CD4-positive, alpha-beta T cell treated with Interleukin-10 for 1 hour (primary cell): ENCODE data around the gene MDH1.
"Not testable (repeated sequence)": the region's sequence is repeated elsewhere in the genome, so short reads cannot be mapped to it uniquely, and the experiment has no call there.

Experiments
- DNase-seq: peaks from one replicate; pipeline ENCODE4 v3.0.0-alpha.2; 2020

The MDH1 gene

GRCh38 chr2:63588385-63589147 lies at the start of gene MDH1, which contains the start of gene WDPCP:
TSS of gene MDH1 (plus strand) at chr2:63588963. CDS start at chr2:63589044, 81 bp downstream.
TSS of gene WDPCP (minus strand) at chr2:63588477. CDS start at chr2:63588271, 206 bp downstream.
- peak; percentile 97 for DNase-seq

DNA sequence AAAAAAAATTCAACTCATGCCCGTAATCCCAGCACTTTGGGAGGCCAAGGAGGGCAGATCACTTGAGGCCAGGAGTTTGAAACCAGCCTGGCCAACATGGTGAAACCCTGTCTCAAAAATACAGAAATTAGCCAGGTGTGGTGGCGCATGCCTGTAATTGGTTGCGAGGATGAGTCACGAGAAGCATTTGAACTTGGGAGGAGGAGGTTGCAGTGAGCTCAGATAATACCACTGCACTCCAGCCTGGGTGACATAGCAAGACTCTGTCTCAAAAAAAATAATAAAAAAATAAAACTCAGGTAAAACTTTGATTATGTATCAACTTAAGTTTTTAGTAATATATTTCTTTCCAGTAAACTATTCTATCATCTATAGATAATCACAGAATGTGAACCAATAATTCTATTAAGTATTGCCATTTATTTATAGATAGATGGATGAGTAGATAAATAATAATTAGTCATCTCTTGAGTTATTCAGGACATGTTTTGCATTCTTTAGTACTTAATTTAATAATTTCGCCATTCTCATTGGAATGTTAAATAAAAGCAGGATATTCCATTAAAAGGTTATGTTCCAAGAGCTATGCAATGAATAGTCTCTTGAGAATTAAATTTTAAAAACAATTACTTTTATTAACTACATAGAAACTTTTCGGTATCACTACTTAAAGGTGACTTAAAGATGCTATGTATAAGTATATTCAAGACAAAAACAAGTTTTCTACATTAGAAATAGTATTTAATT lies 49.2 kb upstream of the MDH1 start:
- no peak for DNase-seq

DNA sequence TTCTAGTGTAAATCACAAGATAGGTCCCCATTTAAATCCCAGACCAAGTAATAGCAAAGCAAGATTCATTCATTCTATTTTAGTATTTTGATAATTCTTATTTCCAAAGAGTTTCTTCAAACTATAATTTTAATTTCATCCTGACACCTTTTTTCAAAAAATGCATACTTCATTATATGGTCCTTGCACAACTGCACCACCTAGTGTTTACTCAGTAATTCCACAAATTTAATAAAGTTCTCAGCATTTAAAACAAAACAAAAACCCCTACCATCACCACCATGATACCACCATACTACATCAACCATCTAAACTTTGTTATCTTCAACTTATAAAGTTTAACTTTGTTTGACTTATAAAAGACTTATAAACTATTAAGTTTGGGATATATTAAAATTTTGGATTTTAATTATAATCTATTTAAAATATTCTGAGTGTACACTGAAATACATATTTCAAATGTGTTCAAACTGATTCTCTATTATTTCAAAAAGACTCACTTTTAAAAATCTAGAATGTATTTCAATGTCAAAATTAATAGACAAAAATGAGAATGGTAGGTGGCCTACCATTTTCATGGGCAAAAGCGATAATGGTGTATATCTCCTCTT lies 44.6 kb upstream of the MDH1 start:
- DNase-seq: peak; percentile 3

DNA sequence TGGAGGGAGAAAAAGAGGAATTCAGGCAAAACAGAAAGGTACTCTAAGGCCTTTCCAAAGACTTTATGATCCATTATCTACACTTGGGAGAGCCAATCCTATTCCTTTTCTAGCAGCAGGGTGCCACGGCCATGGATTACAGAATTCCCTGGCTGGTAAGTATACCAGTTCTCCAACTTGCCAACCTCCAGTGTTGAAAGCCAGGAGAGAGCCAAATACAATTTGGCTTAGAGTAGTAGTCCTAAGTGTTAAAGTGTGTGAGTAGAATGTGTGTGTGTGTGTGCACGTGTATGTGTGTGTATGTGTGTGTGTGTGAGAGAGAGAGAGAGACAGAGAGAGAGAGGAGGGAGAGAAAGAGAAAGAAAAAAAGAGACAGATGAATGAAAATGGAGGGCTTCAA lies 43.7 kb upstream of the MDH1 start:
- no peak for DNase-seq

GRCh38 chr2:63553049-63553448 lies 35.7 kb upstream of the MDH1 start:
- no peak for DNase-seq

DNA sequence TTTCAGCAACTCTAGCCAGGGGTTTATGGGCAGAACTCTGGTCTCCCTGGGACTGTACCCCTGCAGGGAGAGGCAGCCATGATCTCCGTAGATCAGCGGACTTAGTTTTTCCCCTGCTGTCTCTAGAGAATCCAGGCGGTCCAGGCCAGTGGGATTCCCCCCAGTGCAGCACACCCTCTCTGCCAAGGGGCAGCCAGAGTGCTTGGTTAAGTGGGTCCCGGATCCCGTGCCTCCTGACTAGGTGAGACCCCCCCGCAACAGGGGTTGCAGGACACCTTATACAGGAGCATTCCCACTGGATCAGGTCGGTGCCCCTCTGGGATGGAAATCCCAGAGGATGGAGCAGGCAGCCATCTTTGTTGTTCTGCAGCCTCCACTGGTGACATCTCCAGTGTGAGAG lies 33.5 kb upstream of the MDH1 start:
- no peak for DNase-seq

DNA sequence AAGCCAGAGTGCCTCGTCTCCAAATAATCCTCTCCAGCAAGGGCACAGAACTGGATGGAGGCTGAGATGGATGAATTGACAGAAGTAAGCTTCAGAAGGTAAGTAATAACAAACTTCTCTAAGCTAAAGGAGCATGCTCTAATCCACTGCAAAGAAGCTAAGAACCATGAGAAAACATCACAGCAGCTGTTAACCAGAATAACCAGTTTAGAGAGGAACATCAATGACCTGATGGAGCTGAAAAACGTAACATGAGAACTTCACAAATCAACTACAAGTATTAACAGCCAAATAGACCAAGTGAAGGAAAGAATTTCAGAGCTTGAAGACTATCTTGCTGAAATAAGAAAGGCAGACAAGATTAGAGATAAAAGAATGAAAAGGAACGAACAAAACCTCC lies 32.8 kb upstream of the MDH1 start:
- no peak for DNase-seq

DNA sequence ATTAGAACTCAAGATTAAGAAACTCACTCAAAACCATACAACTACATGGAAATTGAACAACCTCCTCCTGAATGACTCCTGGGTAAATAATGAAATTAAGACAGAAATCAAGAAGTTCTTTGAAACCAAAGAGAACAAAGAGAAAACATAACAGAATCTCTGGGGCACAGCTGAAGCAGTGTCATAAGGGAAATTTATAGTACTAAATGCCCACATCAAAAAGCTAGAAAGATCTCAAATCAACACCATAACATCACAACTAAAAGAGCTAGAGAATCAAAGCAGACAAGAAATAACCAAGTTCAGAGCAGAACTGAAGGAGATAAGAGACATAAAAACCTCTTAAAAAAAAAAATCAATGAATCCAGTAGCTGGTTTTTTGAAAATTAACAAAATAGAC lies 30.9 kb upstream of the MDH1 start:
- not testable (repeated sequence) for DNase-seq

DNA sequence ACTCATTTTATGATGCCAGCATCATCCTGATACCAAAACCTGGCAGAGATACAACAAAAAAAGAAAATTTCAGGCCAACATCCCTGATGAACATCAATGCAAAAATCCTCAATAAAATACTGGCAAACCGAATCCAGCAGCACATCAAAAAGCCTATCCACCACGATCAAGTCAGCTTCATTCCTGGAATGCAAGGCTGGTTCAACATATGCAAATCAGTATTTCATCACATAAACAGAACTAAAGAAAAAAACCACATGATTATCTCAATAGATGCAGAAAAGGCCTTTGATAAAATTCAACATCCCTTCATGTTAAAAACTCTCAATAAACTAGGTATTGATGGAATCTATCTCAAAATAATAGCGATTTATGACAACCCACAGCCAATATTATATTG lies 29.8 kb upstream of the MDH1 start:
- not testable (repeated sequence) for DNase-seq

DNA sequence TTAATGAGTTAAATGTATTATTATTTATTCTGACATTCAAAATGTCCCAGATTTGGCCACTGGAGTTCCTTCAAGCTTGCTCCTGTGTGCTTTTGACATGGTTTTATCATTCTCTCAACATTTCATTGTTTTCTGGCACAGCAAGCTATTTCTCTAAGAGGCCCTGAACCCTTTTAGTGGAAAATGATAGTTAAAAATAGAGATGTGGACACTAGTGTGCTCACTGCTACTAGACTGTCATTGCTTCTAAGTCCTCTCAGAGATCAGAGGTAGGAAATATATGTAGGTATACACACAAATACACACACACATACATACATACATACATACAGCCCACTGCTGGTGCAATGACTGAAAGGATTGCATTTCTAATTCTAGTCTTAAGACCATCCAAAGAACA lies 26.0 kb upstream of the MDH1 start:
- no peak for DNase-seq

DNA sequence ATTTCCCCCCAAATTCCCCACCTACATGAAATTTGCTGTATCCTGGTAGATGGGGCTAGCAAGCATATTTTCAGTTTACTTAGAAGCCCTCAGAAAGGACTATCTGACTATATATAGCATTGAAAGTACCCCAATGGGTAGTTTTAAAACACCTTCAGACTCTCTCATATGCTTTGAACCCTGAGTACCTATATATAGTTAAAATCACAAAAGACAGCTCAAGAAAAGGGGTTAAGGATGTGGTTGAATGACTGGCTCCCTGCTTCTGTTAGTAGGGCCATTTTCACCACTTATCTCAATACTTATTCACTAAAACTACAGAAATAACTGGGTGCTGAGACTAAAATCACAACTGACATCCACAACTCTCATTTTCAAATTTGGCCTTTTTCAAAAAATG lies 19.0 kb upstream of the MDH1 start:
- no peak for DNase-seq

- DNase-seq: no peak
Measured at GRCh38 chr2:63571291-63571690, 17.5 kb upstream of the MDH1 start.

DNA sequence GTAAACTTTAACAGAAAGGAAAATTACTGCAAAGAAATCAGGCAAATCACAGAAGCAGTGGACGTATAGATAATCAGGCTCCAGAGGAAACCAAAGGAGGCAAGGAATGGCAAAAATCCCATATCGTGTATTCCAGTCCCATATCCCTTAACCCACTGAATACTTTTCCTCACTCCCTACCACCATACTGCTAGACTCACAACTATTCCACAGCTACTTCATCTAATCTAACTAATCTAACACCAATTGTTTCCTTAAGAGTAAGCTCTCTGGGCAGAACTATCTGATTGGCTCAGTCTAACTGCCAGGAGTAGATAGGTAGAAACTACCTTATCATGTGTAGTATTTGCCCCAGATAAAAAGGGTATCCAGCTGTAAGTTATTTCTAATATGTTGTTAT lies 16.8 kb upstream of the MDH1 start:
- no peak for DNase-seq

- DNase-seq: not testable (repeated sequence)
Measured at GRCh38 chr2:63573026-63573425, 15.7 kb upstream of the MDH1 start.

DNA sequence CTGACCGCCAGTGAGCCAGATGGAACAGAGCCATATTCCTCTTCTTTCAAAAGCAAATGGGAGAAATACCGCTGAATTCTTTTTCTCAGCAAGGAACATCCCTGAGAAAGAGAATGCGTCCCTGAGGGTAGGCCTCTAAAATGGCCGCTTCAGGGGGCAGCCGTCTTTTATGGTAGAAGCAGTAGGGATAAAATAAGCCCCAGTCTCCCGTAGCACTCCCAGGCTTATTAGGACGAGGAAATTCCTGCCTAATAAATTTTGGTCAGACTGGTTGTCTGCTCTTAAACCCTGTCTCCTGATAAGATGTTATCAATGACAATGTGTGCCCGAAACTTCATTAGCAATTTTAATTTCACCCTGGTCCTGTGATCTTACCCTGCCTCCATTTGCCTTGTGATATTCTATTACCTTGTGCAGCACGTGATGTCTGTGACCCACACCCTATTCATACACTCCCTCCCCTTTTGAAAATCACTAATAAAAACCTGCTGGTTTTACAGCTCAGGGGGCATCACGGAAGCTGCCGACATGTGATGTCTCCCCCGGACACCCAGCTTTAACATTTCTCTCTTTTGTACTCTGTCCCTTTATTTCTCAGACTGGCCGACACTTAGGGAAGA lies 14.9 kb upstream of the MDH1 start:
- DNase-seq: not testable (repeated sequence)

- no peak for DNase-seq
Measured at GRCh38 chr2:63576546-63576945, 12.2 kb upstream of the MDH1 start.

- DNase-seq: no peak
Measured at GRCh38 chr2:63578767-63579166, 10.0 kb upstream of the MDH1 start.

GRCh38 chr2:63580651-63581297 lies 8.0 kb upstream of the MDH1 start:
- DNase-seq: no peak

GRCh38 chr2:63581298-63581961 lies 7.3 kb upstream of the MDH1 start:
- no peak for DNase-seq

DNA sequence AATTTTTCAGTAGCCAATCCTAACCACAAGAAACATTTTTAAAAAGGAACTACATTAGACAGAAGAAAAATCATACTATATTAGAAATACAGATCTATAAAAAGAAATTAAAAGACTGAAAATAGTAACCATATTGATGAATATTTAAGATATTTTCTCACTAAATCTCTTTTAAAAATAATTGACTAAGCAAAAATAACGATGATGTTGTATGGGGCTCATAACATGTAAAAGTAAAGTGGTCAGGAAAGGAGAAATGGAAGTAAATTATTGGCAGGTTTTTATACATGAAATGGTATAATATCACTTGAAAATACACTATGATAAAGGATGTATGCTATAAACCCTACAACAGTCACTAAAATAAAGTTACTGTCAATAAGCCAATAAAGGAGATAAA lies 5.9 kb upstream of the MDH1 start:
- no peak for DNase-seq

DNA sequence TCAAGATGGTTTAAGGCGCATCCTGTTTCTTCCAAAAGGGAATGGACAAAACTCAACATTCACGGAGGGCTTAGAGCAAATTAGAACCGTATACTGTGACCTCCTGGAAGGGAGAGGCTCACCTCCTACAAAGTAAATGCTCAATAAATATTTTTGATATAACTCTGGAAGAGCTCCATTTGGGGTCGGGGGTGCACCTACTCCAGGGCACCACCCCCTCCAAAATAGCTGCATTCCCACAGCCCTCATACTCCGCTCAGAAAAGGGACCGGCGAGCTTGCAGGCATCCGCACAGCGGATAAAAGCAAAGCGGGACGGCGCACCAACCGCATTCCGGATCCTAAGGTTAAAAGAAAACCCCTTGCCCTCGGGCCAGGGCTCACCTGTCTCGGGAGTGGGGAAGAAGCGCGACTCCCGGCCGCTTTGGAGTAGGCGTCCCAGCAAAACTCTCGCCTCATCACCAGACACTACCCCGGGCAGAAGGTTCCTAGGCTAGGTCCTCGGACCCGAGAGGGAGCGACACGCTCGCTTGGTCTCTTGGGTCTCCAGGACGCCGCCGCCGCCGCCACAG lies 864 bp upstream of the MDH1 start:
- DNase-seq: no peak
